OCI-LY3 (cell line): ENCODE data around the gene SASH1.
"Not testable (repeated sequence)": the region's sequence is repeated elsewhere in the genome, so short reads cannot be mapped to it uniquely, and the experiment has no call there.

Experiments
- H2AFZ ChIP-seq: fragments of 200-600, 300-600 bp; shearing (Covaris generic); 2 replicates; pipeline ENCODE4 v1.6.0; 2014; ENCODE audit warnings: antibody characterized with exemption, low read depth, low read length
- H3K27ac ChIP-seq: fragments of 200-600, 300-600 bp; sonication (generic); 2 replicates; pipeline ENCODE4 v1.5.1; 2014; ENCODE audit warnings: mild to moderate bottlenecking, low read length, moderate library complexity, mixed read lengths
- H3K27me3 ChIP-seq: fragments of 200-600, 300-600 bp; sonication (generic); 2 replicates; pipeline ENCODE4 v1.6.1; 2014; ENCODE audit warnings: low read depth, low read length, mixed read lengths
- H3K36me3 ChIP-seq: fragments of 200-600, 300-600 bp; sonication (generic); replicated peaks from 2 replicates; pipeline ENCODE3; 2014; ENCODE audit warnings: low read depth, low read length, mixed read lengths
- H3K4me1 ChIP-seq: fragments of 300-600, 200-600 bp; sonication (generic); 2 replicates; pipeline ENCODE4 v1.6.1; 2014; ENCODE audit warnings: low read length, mixed read lengths
- H3K4me2 ChIP-seq: fragments of 200-600, 300-600 bp; sonication (generic); 2 replicates; pipeline ENCODE4 v1.6.1; 2014; ENCODE audit warnings: low read length, mixed read lengths
- H3K4me3 ChIP-seq: fragments of 300-600, 200-600 bp; sonication (generic); 2 replicates; pipeline ENCODE4 v1.5.1; 2014; ENCODE audit warnings: antibody characterized with exemption, mild to moderate bottlenecking, low read length, moderate library complexity
- H3K79me2 ChIP-seq: fragments of 300-600, 200-600 bp; shearing (Covaris generic); 2 replicates; pipeline ENCODE4 v1.6.1; 2014; ENCODE audit warnings: mild to moderate bottlenecking, low read length, mixed read lengths
- H3K9ac ChIP-seq: fragments of 300-600, 200-600 bp; shearing (Covaris generic); 2 replicates; pipeline ENCODE4 v1.6.0; 2014; ENCODE audit warnings: mild to moderate bottlenecking, low read length, moderate library complexity
- H3K9me3 ChIP-seq: fragments of 200-600, 300-600 bp; shearing (Covaris generic); 2 replicates; pipeline ENCODE4 v1.6.1; 2014; ENCODE audit warnings: low read length, mixed read lengths; ENCODE audit not compliant: insufficient read depth
- H4K20me1 ChIP-seq: fragments of 200-600, 300-600 bp; sonication (generic); 2 replicates; pipeline ENCODE4 v1.6.1; 2016; ENCODE audit warnings: low read length, mixed read lengths; ENCODE audit not compliant: insufficient read depth
- EZH2phosphoT487 ChIP-seq: fragments of 200-600 bp; shearing (Covaris generic); IDR thresholded peaks from 2 replicates; pipeline ENCODE4 v1.6.1; 2018; ENCODE audit warnings: antibody characterized with exemption, mixed run types, low read depth
- TF ChIP-seq, protein P1 (sequence below): fragments of 200-600, 300-600 bp; sonication (generic); IDR thresholded peaks from 2 replicates; pipeline ENCODE4 v1.5.1; 2014; ENCODE audit warnings: antibody characterized with exemption, low read length, low read depth

SASH1 gene

DNA sequence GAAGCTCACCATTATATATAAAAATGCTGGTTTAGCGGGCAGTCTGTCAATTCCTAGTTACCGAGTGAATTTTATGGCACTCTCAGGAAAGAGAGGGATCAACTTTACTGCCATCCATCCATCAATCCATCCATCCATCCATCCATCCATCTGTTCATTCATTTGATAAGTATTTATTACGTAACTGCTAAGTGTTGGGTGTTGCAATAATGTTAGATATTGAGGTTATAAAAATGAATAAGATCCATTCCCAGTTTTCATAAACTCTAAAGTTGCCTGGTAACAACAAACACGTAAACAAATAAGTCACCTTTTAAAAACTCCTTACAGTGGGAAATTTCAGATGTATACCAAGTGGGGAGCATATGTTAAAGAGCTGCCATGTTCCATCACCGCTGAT, 36.8 kb downstream of the SASH1 start:
- H2AFZ ChIP-seq = no peak overlapping the region
- H3K4me3 ChIP-seq = no peak overlapping the region
- H3K27me3 ChIP-seq = peaks cover 8% of the 10 kb centered on the region; the same call in 1 of the 2 replicates
- no peak for TF ChIP-seq EZH2phosphoT487
- TF ChIP-seq, protein P1, sequence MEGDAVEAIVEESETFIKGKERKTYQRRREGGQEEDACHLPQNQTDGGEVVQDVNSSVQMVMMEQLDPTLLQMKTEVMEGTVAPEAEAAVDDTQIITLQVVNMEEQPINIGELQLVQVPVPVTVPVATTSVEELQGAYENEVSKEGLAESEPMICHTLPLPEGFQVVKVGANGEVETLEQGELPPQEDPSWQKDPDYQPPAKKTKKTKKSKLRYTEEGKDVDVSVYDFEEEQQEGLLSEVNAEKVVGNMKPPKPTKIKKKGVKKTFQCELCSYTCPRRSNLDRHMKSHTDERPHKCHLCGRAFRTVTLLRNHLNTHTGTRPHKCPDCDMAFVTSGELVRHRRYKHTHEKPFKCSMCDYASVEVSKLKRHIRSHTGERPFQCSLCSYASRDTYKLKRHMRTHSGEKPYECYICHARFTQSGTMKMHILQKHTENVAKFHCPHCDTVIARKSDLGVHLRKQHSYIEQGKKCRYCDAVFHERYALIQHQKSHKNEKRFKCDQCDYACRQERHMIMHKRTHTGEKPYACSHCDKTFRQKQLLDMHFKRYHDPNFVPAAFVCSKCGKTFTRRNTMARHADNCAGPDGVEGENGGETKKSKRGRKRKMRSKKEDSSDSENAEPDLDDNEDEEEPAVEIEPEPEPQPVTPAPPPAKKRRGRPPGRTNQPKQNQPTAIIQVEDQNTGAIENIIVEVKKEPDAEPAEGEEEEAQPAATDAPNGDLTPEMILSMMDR = no peak
- no peaks in the 10 kb centered on the region for H3K36me3 ChIP-seq
- H3K79me2 ChIP-seq = no peaks in the 10 kb centered on the region
- no peaks in the 10 kb centered on the region for H3K9me3 ChIP-seq
- no peaks in the 10 kb centered on the region for H3K4me1 ChIP-seq
- no peak overlapping the region for H3K27ac ChIP-seq
- no peaks in the 10 kb centered on the region for H4K20me1 ChIP-seq
- H3K9ac ChIP-seq = no peak overlapping the region
- no peak overlapping the region for H3K4me2 ChIP-seq

DNA sequence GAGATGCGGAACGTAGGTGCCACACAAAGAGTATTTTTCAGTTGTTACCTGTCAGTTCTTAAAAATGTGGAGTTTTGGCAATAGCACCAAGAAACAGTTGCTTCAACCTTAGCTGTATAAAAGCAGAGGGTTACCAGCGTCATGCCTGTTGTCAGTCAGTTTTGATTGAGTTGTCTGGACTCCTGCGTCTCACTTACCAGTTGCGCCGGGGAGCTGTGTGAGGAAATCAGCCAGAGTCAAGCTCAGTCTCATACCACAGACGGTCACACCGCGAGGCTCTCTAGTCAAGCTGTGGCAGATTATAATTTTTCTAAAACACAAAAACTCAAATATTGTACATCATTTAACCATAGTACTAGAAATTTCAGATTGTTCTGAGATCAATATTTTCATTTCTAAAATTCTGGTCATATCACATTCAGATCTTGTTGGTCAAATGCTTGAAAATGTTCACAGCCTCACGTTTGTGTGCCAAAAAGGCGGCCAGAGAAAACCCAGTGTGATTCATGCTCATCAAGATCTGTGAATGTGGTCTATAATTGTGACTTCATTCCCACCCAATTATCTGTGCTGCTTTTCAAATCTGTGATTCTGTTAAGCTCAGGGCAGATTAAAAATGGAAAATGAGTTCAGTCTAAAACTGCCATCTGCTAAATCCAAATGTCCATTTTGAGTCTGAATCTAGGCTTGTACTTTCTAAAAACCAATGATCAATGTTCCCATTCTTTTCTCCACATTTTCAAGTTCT, 37.5 kb downstream of the SASH1 start:
- no peak overlapping the region for H3K4me2 ChIP-seq
- no peaks in the 10 kb centered on the region for H3K4me1 ChIP-seq
- H3K27me3 ChIP-seq = peaks cover 8% of the 10 kb centered on the region; the same call in 1 of the 2 replicates
- H3K9me3 ChIP-seq = no peaks in the 10 kb centered on the region
- no peak overlapping the region for H2AFZ ChIP-seq
- no peak overlapping the region for H3K4me3 ChIP-seq
- no peaks in the 10 kb centered on the region for H3K36me3 ChIP-seq
- no peak for TF ChIP-seq EZH2phosphoT487
- TF ChIP-seq, protein P1 = no peak
- H3K27ac ChIP-seq = no peak overlapping the region
- H3K79me2 ChIP-seq = no peaks in the 10 kb centered on the region
- no peak overlapping the region for H3K9ac ChIP-seq
- H4K20me1 ChIP-seq = no peaks in the 10 kb centered on the region

DNA sequence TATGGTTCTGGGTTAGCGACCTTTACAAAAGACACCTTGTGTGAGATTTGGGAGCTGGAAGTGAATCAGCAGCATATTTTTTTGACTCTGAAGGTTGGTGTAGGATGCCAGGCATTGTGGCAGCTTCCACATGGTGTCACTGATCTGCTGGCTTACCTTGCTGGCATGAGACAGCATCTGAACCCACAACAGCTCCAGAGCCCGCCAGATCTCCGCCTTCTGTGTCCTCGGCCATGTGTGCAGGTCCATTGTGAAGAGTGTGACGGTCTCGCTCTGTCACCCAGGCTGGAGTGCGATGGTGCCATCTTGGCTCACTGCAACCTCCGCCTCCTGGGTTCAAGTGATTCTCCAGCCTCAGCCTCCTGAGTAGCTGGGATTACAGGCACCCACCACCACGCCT, 39.4 kb downstream of the SASH1 start:
- not testable (repeated sequence) for H4K20me1 ChIP-seq, H3K4me3 ChIP-seq, H3K27me3 ChIP-seq, H3K4me1 ChIP-seq, H3K36me3 ChIP-seq, H3K27ac ChIP-seq, H2AFZ ChIP-seq, H3K79me2 ChIP-seq, H3K9me3 ChIP-seq, H3K9ac ChIP-seq, H3K4me2 ChIP-seq

DNA sequence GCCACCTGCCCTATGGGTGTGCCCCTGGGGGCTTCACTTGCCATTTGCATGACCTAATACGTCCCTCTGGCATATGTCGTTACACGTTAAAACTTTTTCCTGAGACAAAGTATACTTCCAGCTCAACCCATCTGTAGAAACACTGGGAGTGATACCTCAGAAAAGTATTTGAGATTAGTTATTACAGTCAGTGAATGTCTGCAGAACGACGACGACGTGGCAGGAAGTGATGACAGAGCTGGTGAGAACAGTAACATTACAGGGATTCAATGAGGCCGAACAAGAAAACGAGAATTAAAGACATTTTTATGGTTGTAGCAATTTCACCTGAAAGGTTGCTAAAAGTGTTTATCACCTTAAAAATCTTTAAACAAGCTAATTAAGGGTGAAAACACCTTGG, 40.2 kb downstream of the SASH1 start:
- H3K4me2 ChIP-seq = no peak overlapping the region
- H3K27ac ChIP-seq = no peak overlapping the region
- H2AFZ ChIP-seq = no peak overlapping the region
- H4K20me1 ChIP-seq = no peaks in the 10 kb centered on the region
- no peak overlapping the region for H3K4me3 ChIP-seq
- no peaks in the 10 kb centered on the region for H3K9me3 ChIP-seq
- H3K79me2 ChIP-seq = no peaks in the 10 kb centered on the region
- no peak for TF ChIP-seq EZH2phosphoT487
- TF ChIP-seq, protein P1 = no peak
- H3K27me3 ChIP-seq = peaks cover 8% of the 10 kb centered on the region; the same call in 1 of the 2 replicates
- no peaks in the 10 kb centered on the region for H3K36me3 ChIP-seq
- H3K4me1 ChIP-seq = no peaks in the 10 kb centered on the region
- H3K9ac ChIP-seq = no peak overlapping the region
